ENCODE measurements around the gene HBZ. TPM values are rescaled to one million over a fixed set of nuclear protein-coding genes. Genes with fewer than 3 reads are reported as not detected.
A peak's percentile ranks its signal among the peaks of the same experiment; 100 is the strongest.

Gene HBZ
- total RNA-seq (not detected), polyA plus RNA-seq (under 1 TPM; 0.05 to 0.12 (median 0.11) TPM)
- long read RNA-seq, donor 1 = 0 reads
- long read RNA-seq, donor 2 = 0 reads

DNA sequence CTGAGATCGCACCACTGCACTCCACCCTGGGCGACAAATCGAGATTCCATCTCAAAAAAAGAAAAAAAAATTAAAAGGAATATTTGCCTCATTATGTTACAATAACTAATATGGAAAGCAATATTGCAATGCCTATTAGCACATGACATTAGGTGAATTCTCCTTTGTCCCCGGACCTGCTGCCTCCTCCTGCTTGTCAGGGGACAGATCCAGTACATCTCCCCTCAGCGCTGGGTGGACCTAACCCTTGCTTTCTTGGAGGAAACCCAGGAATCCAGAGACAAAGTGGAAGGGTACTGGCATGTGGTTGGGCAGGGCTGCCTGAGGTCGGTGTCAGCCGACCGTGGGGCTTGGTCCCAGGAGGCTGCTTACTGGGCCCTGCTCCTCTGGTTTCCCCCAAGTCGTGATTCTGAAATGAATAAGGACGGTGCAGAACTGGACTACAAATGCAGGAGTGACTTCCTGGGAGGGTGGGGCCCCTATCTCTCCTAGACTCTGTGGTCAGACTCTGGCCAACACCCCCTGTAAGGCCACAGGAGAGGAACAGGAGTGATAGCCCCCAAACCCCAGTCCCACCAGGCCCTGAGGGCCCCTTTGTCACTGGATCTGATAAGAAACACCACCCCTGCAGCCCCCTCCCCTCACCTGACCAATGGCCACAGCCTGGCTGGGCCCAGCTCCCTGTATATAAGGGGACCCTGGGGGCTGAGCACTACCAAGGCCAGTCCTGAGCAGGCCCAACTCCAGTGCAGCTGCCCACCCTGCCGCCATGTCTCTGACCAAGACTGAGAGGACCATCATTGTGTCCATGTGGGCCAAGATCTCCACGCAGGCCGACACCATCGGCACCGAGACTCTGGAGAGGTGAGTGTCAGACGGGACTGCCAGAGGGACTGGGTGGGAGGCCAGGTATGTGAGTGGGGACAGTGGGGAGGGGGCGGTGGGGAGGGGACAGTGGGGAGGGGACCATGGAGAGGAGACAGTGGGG lies at the start of gene HBZ:
Gene HBZ (plus strand): TSS at position 504 of the 988 bp plus-strand sequence. CDS start 266 bp downstream, at position 770.
- no peaks in the 10 kb centered on the region for H3K36me3 ChIP-seq (ENCODE audit: insufficient read depth in 1 of 2, low read depth in 1 of 2)
- H3K4me3 ChIP-seq = no peak within 1 kb of the TSS
- TF ChIP-seq, protein P1, sequence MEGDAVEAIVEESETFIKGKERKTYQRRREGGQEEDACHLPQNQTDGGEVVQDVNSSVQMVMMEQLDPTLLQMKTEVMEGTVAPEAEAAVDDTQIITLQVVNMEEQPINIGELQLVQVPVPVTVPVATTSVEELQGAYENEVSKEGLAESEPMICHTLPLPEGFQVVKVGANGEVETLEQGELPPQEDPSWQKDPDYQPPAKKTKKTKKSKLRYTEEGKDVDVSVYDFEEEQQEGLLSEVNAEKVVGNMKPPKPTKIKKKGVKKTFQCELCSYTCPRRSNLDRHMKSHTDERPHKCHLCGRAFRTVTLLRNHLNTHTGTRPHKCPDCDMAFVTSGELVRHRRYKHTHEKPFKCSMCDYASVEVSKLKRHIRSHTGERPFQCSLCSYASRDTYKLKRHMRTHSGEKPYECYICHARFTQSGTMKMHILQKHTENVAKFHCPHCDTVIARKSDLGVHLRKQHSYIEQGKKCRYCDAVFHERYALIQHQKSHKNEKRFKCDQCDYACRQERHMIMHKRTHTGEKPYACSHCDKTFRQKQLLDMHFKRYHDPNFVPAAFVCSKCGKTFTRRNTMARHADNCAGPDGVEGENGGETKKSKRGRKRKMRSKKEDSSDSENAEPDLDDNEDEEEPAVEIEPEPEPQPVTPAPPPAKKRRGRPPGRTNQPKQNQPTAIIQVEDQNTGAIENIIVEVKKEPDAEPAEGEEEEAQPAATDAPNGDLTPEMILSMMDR (IDR thresholded peaks at IDR 0.05) = no peak
- ATAC-seq = peak in 1 of 4 donors; percentile 25
- H3K27ac ChIP-seq = no peak within 1 kb of the TSS
- H3K4me1 ChIP-seq = peaks cover 7% of the 10 kb centered on the region
- no peak for DNase-seq
- intact Hi-C loops (cut with DNase I) = no loop called here
- peaks cover 0 to 49% (median 9%) of the 10 kb centered on the region in 3 donors for H3K27me3 ChIP-seq (ENCODE audit: insufficient read depth in 3 of 3, low read length in 2 of 3)
- no peaks in the 10 kb centered on the region for H3K9me3 ChIP-seq
- 67 to 81% (median 70%) methylated on average over 17 of the region's 17 CpGs for WGBS, 3 donors

DNA sequence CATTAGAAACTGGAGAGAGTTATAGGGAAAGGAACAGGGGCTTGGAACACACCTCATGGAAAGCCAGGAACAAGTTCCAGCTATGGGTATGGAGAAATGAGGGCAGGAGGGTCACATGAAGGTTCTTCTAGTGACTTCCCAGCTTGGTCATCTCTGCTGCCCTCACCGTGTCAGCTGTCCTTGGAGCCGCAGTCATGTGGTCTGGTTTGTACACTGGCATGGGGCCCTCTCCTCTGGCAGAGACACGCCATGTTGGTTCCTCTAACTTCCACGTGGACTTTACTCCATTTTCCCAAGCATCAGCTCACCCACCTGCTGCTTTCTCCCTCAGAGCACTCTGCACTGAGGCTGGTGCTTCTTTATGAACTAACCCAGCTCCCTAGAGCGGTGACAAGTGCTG lies 48.1 kb upstream of the HBZ start:
- WGBS, 3 donors = 53 to 75% (median 56%) methylated on average over 5 of the region's 5 CpGs
- DNase-seq (no peak), ATAC-seq (peak; percentile 29 to 62 (median 46))
- Histone ChIP-seq H3K27me3 (ENCODE audit: insufficient read depth in 3 of 3, low read length in 2 of 3) (no peaks in the 10 kb centered on the region), H3K9me3 (no peaks in the 10 kb centered on the region), H3K36me3 (ENCODE audit: insufficient read depth in 1 of 2, low read depth in 1 of 2) (peaks cover 0 to 24% of the 10 kb centered on the region in 2 donors), H3K4me1 (peaks cover 33% of the 10 kb centered on the region), H3K27ac (peak overlapping the region; percentile 30), H3K4me3 (no peak overlapping the region)
- TF ChIP-seq, protein P1 (IDR thresholded peaks at IDR 0.05) = no peak
- intact Hi-C loops (cut with DNase I) = no loop called here

DNA sequence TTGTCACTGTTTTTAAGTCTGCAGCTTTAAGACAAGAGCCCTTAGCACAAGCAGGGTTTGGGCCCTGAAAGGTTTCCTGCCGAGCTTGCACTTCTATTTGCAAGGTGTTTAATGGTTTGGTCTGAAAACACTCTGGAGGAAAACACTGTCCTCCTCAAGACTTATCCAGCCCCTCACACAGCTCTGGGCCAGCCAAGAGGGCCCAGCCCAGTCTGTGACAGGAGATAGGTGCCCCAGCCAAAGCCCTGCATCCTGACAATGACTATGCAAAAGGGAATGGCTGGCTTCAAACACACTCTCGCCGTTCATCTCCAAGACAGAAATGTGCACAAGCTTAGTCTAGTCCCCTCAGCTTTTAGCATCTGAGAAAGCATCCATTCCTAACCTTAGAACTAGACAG lies 47.5 kb upstream of the HBZ start:
- Histone ChIP-seq H3K27ac (no peak overlapping the region), H3K36me3 (ENCODE audit: insufficient read depth in 1 of 2, low read depth in 1 of 2) (peaks cover 0 to 30% of the 10 kb centered on the region in 2 donors)

DNA sequence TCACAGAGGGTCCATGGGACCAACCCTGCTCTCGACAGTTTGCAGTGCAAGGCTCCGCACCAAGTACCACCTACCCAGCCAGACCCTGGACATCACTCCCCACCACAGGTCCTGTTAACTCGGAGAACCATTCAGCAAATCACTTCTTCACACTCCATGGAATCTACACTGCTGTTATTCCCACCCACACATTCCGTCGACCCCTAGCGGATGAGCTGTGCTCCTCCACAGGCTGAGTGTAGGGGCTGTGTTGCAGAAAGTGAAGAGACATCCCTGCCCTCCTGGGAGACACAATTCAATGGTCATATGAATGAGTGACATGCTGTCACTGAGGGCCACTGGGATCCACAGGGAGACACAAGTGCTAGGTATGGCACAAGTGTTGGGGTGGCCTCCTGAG lies 46.9 kb upstream of the HBZ start:
- Histone ChIP-seq H3K4me1 (peaks cover 31% of the 10 kb centered on the region), H3K36me3 (ENCODE audit: insufficient read depth in 1 of 2, low read depth in 1 of 2) (peaks cover 2 to 36% of the 10 kb centered on the region in 2 donors), H3K4me3 (no peak overlapping the region), H3K9me3 (no peaks in the 10 kb centered on the region), H3K27me3 (ENCODE audit: insufficient read depth in 3 of 3, low read length in 2 of 3) (no peaks in the 10 kb centered on the region), H3K27ac (no peak overlapping the region)
- WGBS, 3 donors = 88 to 94% (median 89%) methylated on average over 6 of the region's 6 CpGs
- TF ChIP-seq, protein P1 (IDR thresholded peaks at IDR 0.05) = no peak
- ATAC-seq (no peak), DNase-seq (no peak)
- intact Hi-C loops (cut with DNase I) = loop anchor here in 1 of 2 donors (5.0 kb wide), 1 partner anchor 257 kb away; no protein-coding TSS in a partner anchor

More for the DNA sequence above, 47.5 kb upstream of the HBZ start:
- DNase-seq = no peak
- WGBS, 3 donors = 79 to 85% (median 85%) methylated on average over 3 of the region's 3 CpGs
- TF ChIP-seq, protein P1 (IDR thresholded peaks at IDR 0.05) = no peak
- ATAC-seq = no peak
- Histone ChIP-seq H3K27me3 (ENCODE audit: insufficient read depth in 3 of 3, low read length in 2 of 3) (no peaks in the 10 kb centered on the region), H3K9me3 (no peaks in the 10 kb centered on the region), H3K4me1 (peaks cover 31% of the 10 kb centered on the region), H3K4me3 (no peak overlapping the region)
- intact Hi-C loops (cut with DNase I) = loop anchor here in 1 of 2 donors (5.0 kb wide), 1 partner anchor 257 kb away; no protein-coding TSS in a partner anchor
